Gastrocnemius medialis (tissue), 4 donors: Measurements from ENCODE around the gene DENND6A.

Source experiments
- POLR2A ChIP-seq, 2 donors: fragments of 450-650 bp; IDR thresholded peaks; one replicate each; pipeline ENCODE4 v1.6.1; 2017; ENCODE audit warnings: antibody characterized with exemption in 2 of 2, mild to moderate bottlenecking in 2 of 2, moderate library complexity in 2 of 2
- TF ChIP-seq, protein P1 (sequence below), 5 experiments: fragments of 450-650 bp in 3 of 5; fragments of 200-600 bp in 2 of 5; sonication (generic) in 2 of 5; IDR thresholded peaks in 4 of 5; conservative IDR thresholded peaks in 1 of 5; 1 replicate in 4 of 5; 2 replicates in 1 of 5; pipeline ENCODE4 v1.5.1; 2016 to 2019; ENCODE audit warnings: antibody characterized with exemption in 5 of 5, mild to moderate bottlenecking in 3 of 5, moderate library complexity in 3 of 5

DNA sequence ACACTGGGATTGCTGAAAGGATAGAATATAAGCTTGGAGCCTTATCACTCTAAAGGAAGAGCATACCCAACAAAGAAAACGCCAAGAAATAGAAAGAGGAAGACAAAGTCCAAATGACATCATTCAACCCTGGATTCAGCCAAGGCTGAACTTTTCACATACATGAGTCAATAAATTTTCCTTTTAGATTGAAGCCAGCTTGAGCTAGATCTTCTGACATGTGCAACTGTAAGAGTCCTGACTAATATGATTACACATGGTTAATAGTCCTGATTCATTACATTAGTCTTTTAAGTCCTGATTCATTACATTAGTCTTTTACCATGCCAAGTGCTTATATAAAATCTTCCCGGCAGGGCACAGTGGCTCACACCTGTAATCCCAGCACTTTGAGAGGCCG lies 13.6 kb upstream of the DENND6A start:
- TF ChIP-seq, protein P1, sequence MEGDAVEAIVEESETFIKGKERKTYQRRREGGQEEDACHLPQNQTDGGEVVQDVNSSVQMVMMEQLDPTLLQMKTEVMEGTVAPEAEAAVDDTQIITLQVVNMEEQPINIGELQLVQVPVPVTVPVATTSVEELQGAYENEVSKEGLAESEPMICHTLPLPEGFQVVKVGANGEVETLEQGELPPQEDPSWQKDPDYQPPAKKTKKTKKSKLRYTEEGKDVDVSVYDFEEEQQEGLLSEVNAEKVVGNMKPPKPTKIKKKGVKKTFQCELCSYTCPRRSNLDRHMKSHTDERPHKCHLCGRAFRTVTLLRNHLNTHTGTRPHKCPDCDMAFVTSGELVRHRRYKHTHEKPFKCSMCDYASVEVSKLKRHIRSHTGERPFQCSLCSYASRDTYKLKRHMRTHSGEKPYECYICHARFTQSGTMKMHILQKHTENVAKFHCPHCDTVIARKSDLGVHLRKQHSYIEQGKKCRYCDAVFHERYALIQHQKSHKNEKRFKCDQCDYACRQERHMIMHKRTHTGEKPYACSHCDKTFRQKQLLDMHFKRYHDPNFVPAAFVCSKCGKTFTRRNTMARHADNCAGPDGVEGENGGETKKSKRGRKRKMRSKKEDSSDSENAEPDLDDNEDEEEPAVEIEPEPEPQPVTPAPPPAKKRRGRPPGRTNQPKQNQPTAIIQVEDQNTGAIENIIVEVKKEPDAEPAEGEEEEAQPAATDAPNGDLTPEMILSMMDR (IDR thresholded peaks at IDR 0.05 in 4 of 5, conservative IDR thresholded peaks at IDR 0.05 in 1 of 5): no peak
- TF ChIP-seq POLR2A (IDR thresholded peaks at IDR 0.05): no peak
